ENCODE measurements around the gene GUCY1A2. TPM values are rescaled to one million over a fixed set of nuclear protein-coding genes. Genes with fewer than 3 reads are reported as not detected.

GUCY1A2 gene
- total RNA-seq, 3 donors from 2014 or later: 0.03 to 0.05 TPM; not detected in 1

DNA sequence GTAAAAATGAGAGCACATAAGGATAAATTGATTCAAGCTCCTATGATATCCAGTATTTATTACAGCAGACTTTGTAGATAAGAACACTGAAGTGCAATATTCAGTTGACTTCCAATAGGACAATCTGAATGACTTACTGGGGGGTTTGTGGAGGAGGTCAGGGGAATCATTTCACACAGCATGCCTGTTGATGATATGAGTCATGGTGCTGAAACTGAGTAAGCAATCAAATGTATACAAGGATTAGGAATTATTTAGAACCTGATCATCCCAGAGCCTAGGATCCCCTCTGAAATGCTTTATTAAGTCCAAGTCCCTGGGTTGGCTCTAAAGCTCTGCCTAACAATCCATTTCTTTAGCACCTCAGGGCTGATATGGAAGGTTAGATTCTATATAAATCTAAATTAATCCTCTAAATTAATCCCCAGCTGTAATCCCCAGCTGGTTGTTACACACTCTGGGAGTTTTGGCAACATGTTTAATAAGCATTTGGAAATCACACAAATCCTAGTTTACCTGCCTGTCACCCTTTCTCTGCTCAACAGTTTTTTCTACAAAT, 326.4 kb downstream of the GUCY1A2 start:
- no peak for ATAC-seq
- H3K27me3 Mint-ChIP-seq (ENCODE audit: low read depth): no peaks in the 10 kb centered on the region
- H3K9me3 Mint-ChIP-seq: peaks cover 8% of the 10 kb centered on the region
- H3K4me1 Mint-ChIP-seq (ENCODE audit: low read depth): no peaks in the 10 kb centered on the region
- DNase-seq: no peak
- no peak overlapping the region for H3K4me3 Mint-ChIP-seq
- no peaks in the 10 kb centered on the region for H3K36me3 Mint-ChIP-seq (ENCODE audit: insufficient read depth)

DNA sequence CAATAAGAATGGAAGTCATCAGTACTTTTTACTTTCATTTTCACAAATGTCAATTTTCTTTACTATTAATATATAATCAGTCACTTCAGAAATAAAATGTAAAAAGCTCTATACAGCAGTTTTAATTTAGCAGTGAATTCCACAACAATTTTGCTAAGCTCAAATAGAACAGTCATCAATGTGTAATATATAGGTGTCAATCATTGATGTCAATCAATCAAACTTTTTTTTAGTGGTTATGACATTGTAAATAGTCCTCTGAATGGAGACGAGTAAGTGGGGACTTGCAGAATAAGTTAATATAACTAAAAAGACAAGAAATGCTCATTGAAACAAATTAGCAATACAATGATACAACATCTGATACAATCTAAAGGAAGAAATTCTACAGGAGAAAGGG, 327.4 kb downstream of the GUCY1A2 start:
- DNase-seq (no peak), ATAC-seq (no peak)
- Mint-ChIP-seq H3K27me3 (ENCODE audit: low read depth) (no peaks in the 10 kb centered on the region), H3K4me3 (no peak overlapping the region), H3K9me3 (peaks cover 11% of the 10 kb centered on the region), H3K36me3 (ENCODE audit: insufficient read depth) (no peaks in the 10 kb centered on the region), H3K4me1 (ENCODE audit: low read depth) (no peaks in the 10 kb centered on the region)

DNA sequence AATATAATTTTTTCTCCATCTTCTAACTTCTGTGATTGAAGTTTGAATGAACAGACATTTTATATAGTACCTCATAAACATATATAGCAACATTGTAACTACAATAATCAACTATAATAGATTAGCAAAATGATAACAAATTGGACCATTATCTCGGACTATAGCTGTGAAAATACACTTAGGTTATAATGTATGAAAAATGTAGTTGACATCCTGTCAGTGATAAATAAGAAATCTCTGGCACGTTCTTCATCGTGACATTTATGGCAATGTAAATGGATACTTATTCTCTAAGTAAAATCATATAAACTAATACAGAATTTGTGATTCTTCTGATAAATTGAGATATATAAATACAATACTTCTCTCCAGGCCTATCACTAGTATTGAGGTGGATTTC, 333.3 kb downstream of the GUCY1A2 start:
- H3K4me3 Mint-ChIP-seq: no peak overlapping the region
- H3K4me1 Mint-ChIP-seq (ENCODE audit: low read depth): no peaks in the 10 kb centered on the region
- H3K9me3 Mint-ChIP-seq: peaks cover 7% of the 10 kb centered on the region
- DNase-seq (no peak), ATAC-seq (no peak)
- no peaks in the 10 kb centered on the region for H3K36me3 Mint-ChIP-seq (ENCODE audit: insufficient read depth)
- no peaks in the 10 kb centered on the region for H3K27me3 Mint-ChIP-seq (ENCODE audit: low read depth)

- Mint-ChIP-seq H3K9me3 (peaks cover 3% of the 10 kb centered on the region), H3K36me3 (ENCODE audit: insufficient read depth) (no peaks in the 10 kb centered on the region), H3K27me3 (ENCODE audit: low read depth) (no peaks in the 10 kb centered on the region), H3K4me3 (no peak overlapping the region), H3K4me1 (ENCODE audit: low read depth) (no peaks in the 10 kb centered on the region)
- ATAC-seq: no peak
- DNase-seq: no peak
Measured at GRCh38 chr11:106683435-106683834, 334.8 kb downstream of the GUCY1A2 start.

- H3K36me3 Mint-ChIP-seq (ENCODE audit: insufficient read depth): no peaks in the 10 kb centered on the region
- ATAC-seq (no peak), DNase-seq (no peak)
- no peak overlapping the region for H3K4me3 Mint-ChIP-seq
- H3K27me3 Mint-ChIP-seq (ENCODE audit: low read depth): no peaks in the 10 kb centered on the region
- H3K9me3 Mint-ChIP-seq: peaks cover 3% of the 10 kb centered on the region
- H3K4me1 Mint-ChIP-seq (ENCODE audit: low read depth): no peaks in the 10 kb centered on the region
Measured at GRCh38 chr11:106681435-106681834, 336.8 kb downstream of the GUCY1A2 start.

DNA sequence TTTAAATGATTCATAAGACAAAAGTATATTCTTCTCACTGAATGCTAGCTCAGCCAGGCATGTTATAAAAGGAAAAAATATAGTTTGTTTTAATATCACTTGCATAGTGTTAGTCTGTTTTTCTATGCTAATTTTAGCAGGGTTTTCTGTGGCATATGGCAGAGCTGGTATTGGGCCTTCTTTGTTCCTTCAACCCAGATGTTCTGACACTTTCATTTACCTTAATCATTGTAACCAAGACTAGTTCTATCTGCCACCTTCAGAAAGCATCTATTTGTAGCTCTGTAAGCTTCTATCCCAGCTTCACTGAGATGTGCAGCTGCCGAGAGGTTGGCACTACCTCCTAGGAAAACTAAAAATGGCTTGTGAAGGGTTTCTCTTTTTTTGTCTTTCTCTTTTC, 338.7 kb downstream of the GUCY1A2 start:
- Mint-ChIP-seq H3K4me1 (ENCODE audit: low read depth) (no peaks in the 10 kb centered on the region), H3K4me3 (no peak overlapping the region), H3K9me3 (no peaks in the 10 kb centered on the region), H3K27me3 (ENCODE audit: low read depth) (no peaks in the 10 kb centered on the region), H3K36me3 (ENCODE audit: insufficient read depth) (no peaks in the 10 kb centered on the region)
- ATAC-seq: no peak
- DNase-seq: no peak

DNA sequence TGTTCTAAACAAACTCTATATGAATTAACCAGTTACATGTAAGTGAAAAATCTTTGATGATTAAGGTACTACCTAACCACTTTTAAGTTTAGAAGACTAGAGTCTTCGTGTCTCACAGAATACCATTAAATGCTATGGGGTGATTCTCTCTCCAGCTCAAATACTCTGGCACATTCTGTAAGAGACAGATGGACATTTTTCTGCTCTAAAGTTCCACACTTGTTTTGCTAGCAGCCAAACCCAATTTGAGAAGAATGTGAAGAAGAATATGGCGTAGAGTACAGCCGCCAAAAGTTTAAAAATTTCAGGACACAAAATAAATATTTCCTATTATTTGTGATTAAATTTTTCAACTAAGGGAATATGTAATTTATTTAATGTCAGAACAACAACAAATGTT, 339.1 kb downstream of the GUCY1A2 start:
- ATAC-seq (no peak), DNase-seq (no peak)
- H3K4me3 Mint-ChIP-seq: no peak overlapping the region
- no peaks in the 10 kb centered on the region for H3K9me3 Mint-ChIP-seq
- no peaks in the 10 kb centered on the region for H3K36me3 Mint-ChIP-seq (ENCODE audit: insufficient read depth)
- no peaks in the 10 kb centered on the region for H3K27me3 Mint-ChIP-seq (ENCODE audit: low read depth)
- H3K4me1 Mint-ChIP-seq (ENCODE audit: low read depth): no peaks in the 10 kb centered on the region

GRCh38 chr11:106670069-106670468, 348.2 kb downstream of the GUCY1A2 start:
- DNase-seq: no peak
- Mint-ChIP-seq H3K36me3 (ENCODE audit: insufficient read depth) (no peaks in the 10 kb centered on the region), H3K4me3 (no peak overlapping the region), H3K4me1 (ENCODE audit: low read depth) (no peaks in the 10 kb centered on the region), H3K9me3 (peaks cover 3% of the 10 kb centered on the region), H3K27me3 (ENCODE audit: low read depth) (no peaks in the 10 kb centered on the region)
- ATAC-seq: no peak

DNA sequence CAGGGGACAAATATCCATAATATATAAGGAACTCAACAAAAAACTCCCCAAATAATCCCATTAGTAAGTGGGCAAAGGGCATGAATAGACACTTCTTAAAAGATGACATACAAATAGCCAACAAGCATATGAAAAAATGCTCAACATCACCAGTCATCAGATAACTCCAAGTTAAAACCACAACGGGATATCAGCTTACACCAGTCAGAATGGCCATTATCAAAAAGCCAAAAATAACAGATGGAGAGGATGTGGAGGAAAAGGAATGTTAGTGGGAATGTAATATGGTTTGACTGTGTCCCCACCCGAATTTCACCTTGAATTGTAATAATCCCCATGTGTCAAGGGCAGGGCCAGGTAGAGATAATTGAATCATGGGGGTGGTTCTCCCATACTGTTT, 350.1 kb downstream of the GUCY1A2 start:
- Mint-ChIP-seq H3K9me3 (peaks cover 3% of the 10 kb centered on the region), H3K4me3 (no peak overlapping the region), H3K36me3 (ENCODE audit: insufficient read depth) (no peaks in the 10 kb centered on the region), H3K27me3 (ENCODE audit: low read depth) (no peaks in the 10 kb centered on the region), H3K4me1 (ENCODE audit: low read depth) (no peaks in the 10 kb centered on the region)
- no peak for ATAC-seq
- no peak for DNase-seq

GRCh38 chr11:106656646-106657045, 361.6 kb downstream of the GUCY1A2 start:
- Mint-ChIP-seq H3K27me3 (ENCODE audit: low read depth) (no peaks in the 10 kb centered on the region), H3K4me3 (no peak overlapping the region), H3K36me3 (ENCODE audit: insufficient read depth) (no peaks in the 10 kb centered on the region), H3K9me3 (peaks cover 5% of the 10 kb centered on the region), H3K4me1 (ENCODE audit: low read depth) (no peaks in the 10 kb centered on the region)
- ATAC-seq (no peak), DNase-seq (no peak)

DNA sequence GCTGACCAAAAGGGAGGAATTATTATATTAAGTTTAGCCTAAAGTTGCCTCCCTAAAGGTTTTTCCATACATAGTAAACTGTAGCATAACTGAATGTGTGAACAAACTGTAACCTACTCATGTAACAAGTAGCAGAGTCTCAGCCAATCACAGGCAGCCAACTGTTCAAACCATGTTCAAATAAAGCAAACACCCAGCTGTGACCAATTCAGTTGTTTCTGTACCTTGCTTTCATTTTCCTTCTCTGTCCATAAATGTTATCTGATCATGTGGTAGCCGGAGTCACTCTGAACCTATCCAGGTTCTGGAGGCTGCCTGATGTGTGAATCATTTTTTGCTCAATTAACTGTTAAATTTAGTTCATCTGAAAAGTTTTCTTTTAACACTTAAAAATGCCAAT, 373.5 kb downstream of the GUCY1A2 start:
- peaks cover 8% of the 10 kb centered on the region for H3K9me3 Mint-ChIP-seq
- no peak overlapping the region for H3K4me3 Mint-ChIP-seq
- H3K27me3 Mint-ChIP-seq (ENCODE audit: low read depth): no peaks in the 10 kb centered on the region
- no peak for ATAC-seq
- no peaks in the 10 kb centered on the region for H3K36me3 Mint-ChIP-seq (ENCODE audit: insufficient read depth)
- H3K4me1 Mint-ChIP-seq (ENCODE audit: low read depth): no peaks in the 10 kb centered on the region
- no peak for DNase-seq

DNA sequence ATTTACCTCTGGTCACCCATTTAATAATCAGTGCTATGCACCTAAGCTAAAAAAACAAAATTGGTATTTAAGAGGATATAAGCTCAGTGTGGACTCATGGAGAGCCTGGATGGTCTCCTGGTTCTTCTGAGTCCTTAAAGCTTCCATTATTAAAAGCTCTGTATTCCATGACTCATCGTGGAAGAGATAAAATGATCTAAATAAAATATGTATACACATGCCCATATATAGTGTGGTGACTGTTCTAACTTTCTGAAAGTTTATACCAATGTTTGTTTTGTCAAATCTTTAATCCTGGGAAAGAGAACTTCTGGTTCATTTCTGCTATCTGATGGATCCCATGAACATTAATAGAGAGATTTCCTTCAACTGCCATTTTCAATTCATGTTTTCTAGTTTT, 375.9 kb downstream of the GUCY1A2 start:
- no peak overlapping the region for H3K4me3 Mint-ChIP-seq
- H3K27me3 Mint-ChIP-seq (ENCODE audit: low read depth): no peaks in the 10 kb centered on the region
- peaks cover 8% of the 10 kb centered on the region for H3K9me3 Mint-ChIP-seq
- ATAC-seq (no peak), DNase-seq (no peak)
- no peaks in the 10 kb centered on the region for H3K36me3 Mint-ChIP-seq (ENCODE audit: insufficient read depth)
- H3K4me1 Mint-ChIP-seq (ENCODE audit: low read depth): no peaks in the 10 kb centered on the region

- Mint-ChIP-seq H3K9me3 (no peaks in the 10 kb centered on the region), H3K27me3 (ENCODE audit: low read depth) (no peaks in the 10 kb centered on the region), H3K36me3 (ENCODE audit: insufficient read depth) (no peaks in the 10 kb centered on the region), H3K4me1 (ENCODE audit: low read depth) (no peaks in the 10 kb centered on the region), H3K4me3 (no peak overlapping the region)
- no peak for DNase-seq
- no peak for ATAC-seq
Measured at GRCh38 chr11:106632283-106632682, 386.0 kb downstream of the GUCY1A2 start.

- DNase-seq (no peak), ATAC-seq (no peak)
- Mint-ChIP-seq H3K36me3 (ENCODE audit: insufficient read depth) (no peaks in the 10 kb centered on the region), H3K27me3 (ENCODE audit: low read depth) (no peaks in the 10 kb centered on the region), H3K9me3 (peaks cover 7% of the 10 kb centered on the region), H3K4me1 (ENCODE audit: low read depth) (no peaks in the 10 kb centered on the region), H3K4me3 (no peak overlapping the region)
Measured at GRCh38 chr11:106627694-106628093, 390.6 kb downstream of the GUCY1A2 start.

DNA sequence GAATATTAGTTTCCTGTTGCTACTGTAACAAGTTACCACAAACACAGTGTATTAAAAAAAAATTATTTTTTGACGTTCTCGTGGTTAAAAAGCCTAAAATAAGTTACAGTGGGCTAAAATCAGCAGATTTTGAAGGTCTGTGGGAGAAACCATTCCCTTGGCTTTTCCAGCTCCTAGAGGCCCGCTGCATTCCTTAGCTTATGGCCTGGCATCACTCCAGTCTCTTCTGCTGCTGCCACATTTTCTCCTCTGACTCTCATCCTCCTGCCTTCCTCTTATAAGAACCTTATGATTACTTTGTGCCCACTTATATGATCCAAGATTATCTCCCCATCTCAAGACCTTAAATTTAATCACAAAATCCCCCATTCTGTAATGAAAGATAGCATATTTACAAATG, 392.7 kb downstream of the GUCY1A2 start:
- H3K27me3 Mint-ChIP-seq (ENCODE audit: low read depth): no peaks in the 10 kb centered on the region
- DNase-seq (no peak), ATAC-seq (no peak)
- H3K36me3 Mint-ChIP-seq (ENCODE audit: insufficient read depth): no peaks in the 10 kb centered on the region
- H3K4me3 Mint-ChIP-seq: no peak overlapping the region
- H3K4me1 Mint-ChIP-seq (ENCODE audit: low read depth): no peaks in the 10 kb centered on the region
- H3K9me3 Mint-ChIP-seq: peaks cover 9% of the 10 kb centered on the region

GRCh38 chr11:106624377-106624776, 393.9 kb downstream of the GUCY1A2 start:
- DNase-seq: no peak
- ATAC-seq: no peak
- Mint-ChIP-seq H3K4me1 (ENCODE audit: low read depth) (no peaks in the 10 kb centered on the region), H3K4me3 (no peak overlapping the region), H3K36me3 (ENCODE audit: insufficient read depth) (no peaks in the 10 kb centered on the region), H3K27me3 (ENCODE audit: low read depth) (no peaks in the 10 kb centered on the region), H3K9me3 (peaks cover 9% of the 10 kb centered on the region)

Measured in activated T-cell treated with anti-CD3 and anti-CD28 coated beads, Interleukin-2, amount 50 U/mL, for 4 hours (primary cell).